ENCODE measurements around the gene CTSH.

CTSH gene

DNA sequence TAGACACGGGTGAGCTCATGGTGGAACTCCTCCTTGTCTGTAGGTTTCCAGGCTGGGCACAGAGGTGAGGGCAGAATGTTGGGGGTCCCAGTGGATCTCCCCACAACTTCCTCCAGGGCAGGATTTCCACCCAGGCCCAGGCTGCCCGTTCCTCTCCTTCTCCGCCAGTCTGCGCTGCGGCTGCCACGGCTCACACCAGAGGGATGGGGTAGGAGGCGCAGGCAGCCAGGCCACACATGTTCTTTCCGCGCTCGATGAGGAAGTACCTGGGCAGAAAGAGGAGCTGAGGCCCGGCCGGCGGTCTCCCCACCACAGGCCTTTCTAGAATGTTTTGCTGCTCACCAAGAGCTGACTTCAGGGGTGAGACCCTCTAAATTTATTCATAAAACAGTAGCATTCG is 22.9 kb downstream of the CTSH start:
- TF ChIP-seq, protein P1, sequence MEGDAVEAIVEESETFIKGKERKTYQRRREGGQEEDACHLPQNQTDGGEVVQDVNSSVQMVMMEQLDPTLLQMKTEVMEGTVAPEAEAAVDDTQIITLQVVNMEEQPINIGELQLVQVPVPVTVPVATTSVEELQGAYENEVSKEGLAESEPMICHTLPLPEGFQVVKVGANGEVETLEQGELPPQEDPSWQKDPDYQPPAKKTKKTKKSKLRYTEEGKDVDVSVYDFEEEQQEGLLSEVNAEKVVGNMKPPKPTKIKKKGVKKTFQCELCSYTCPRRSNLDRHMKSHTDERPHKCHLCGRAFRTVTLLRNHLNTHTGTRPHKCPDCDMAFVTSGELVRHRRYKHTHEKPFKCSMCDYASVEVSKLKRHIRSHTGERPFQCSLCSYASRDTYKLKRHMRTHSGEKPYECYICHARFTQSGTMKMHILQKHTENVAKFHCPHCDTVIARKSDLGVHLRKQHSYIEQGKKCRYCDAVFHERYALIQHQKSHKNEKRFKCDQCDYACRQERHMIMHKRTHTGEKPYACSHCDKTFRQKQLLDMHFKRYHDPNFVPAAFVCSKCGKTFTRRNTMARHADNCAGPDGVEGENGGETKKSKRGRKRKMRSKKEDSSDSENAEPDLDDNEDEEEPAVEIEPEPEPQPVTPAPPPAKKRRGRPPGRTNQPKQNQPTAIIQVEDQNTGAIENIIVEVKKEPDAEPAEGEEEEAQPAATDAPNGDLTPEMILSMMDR (IDR thresholded peaks at IDR 0.05; ENCODE audit: low read length, missing control alignments): no peak

DNA sequence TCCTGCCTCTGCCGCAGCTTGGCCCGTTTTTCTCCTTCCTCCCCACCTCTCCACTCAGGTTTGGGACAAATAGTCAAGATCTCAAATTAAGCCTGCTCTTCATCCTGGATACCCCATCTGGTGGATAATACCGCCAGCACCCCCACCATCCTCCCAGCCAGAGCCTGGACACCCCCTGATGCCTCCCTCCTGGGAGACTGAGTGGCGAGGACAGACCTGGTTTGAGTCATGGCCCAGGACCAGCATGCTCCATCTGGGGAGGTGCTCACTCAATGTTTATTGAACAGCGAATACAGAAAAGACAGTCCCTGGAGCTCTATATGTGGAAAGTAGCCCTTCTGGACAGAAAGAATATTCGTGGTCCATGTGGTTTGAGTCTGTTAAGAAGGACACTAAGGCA is 23.3 kb downstream of the CTSH start:
- TF ChIP-seq, protein P1 (IDR thresholded peaks at IDR 0.05; ENCODE audit: low read length, missing control alignments): no peak
- H3K4me3 ChIP-seq (replicated peaks; ENCODE audit: low read depth, low read length): no peak overlapping the region
- DNase-seq (ENCODE audit: low read depth): no peak

More for the DNA sequence above, 22.9 kb downstream of the CTSH start:
- no peak overlapping the region for H3K4me3 ChIP-seq (replicated peaks; ENCODE audit: low read depth, low read length)
- DNase-seq (ENCODE audit: low read depth): no peak

DNA sequence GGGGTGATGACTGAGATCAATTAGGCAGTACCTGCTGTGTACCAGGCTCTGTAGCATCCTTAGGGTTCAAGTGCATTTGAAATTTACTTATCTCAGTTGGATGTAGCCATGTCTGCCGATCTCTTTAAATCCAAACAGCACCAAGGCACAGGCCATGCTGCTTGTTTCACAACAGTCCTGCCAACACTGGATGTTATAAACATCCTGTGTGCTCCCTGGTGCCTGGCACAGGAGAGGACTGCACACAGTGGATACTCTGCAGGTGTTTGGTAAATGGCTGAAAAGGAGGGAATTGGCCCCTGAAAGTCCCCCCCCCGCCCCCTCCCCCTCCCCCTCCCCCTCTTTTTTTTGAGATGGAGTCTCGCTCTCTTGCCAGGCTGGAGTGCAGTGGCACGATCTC is 27.0 kb downstream of the CTSH start:
- DNase-seq (ENCODE audit: low read depth): no peak
- H3K4me3 ChIP-seq (replicated peaks; ENCODE audit: low read depth, low read length): no peak overlapping the region
- TF ChIP-seq, protein P1 (IDR thresholded peaks at IDR 0.05; ENCODE audit: low read length, missing control alignments): no peak

DNA sequence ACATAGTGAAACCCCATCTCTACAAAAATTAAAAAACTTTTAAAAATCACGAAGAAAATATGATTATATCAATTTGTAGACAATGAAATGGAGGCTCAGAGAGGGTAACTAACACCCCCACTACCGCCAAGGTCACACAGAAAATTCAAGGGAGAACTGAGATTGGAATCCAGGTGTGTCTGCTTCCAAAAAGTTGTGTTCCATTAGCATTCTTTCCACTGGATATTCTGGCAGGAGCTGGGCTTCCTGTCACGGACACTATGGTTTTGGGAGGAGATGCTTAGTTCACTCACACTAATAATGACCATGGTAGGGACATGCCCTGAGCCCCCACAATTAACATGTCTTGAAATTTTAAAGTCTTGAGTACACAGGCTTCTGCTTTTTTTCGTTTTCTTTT is 28.8 kb downstream of the CTSH start:
- DNase-seq (ENCODE audit: low read depth): no peak
- H3K4me3 ChIP-seq (replicated peaks; ENCODE audit: low read depth, low read length): no peak overlapping the region
- TF ChIP-seq, protein P1 (IDR thresholded peaks at IDR 0.05; ENCODE audit: low read length, missing control alignments): no peak

DNA sequence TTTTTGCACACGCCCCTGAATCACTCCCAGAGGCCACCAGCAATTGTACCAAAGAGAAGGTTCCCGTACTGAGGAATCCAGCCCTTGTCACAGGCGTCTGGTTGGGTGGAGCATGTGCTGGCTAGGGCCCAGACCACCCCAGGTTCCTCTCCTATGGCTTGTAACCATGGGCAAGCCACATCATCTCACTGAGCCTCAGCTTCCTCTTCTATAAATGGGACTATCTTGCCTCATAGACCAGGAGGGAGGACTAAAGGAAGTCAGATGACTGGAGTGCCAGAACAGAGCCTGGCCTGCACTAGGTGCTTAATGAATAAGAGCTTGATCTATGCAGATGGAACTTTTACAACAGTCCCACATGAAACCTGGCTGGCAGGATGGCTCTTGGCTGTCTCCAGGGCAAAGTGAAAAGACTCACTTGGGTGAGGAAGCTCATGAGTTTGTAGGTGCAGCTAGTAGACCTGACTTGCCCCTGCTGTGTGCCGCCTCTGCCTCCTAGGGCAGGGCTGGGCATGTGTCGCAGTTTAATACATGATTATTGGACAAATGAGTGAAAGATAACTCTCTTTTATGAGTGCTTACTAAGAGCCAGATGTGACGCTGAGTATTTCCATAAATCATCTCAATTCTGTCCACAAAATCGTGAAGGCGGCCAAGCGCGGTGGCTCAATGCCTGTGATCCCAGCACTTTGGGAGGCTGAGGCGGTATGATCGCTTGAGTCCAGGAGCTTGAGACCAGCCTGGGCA is 29.3 kb downstream of the CTSH start:
- H3K4me3 ChIP-seq (replicated peaks; ENCODE audit: low read depth, low read length): no peak overlapping the region
- DNase-seq (ENCODE audit: low read depth): peak; percentile 33
- TF ChIP-seq, protein P1 (IDR thresholded peaks at IDR 0.05; ENCODE audit: low read length, missing control alignments): no peak

DNA sequence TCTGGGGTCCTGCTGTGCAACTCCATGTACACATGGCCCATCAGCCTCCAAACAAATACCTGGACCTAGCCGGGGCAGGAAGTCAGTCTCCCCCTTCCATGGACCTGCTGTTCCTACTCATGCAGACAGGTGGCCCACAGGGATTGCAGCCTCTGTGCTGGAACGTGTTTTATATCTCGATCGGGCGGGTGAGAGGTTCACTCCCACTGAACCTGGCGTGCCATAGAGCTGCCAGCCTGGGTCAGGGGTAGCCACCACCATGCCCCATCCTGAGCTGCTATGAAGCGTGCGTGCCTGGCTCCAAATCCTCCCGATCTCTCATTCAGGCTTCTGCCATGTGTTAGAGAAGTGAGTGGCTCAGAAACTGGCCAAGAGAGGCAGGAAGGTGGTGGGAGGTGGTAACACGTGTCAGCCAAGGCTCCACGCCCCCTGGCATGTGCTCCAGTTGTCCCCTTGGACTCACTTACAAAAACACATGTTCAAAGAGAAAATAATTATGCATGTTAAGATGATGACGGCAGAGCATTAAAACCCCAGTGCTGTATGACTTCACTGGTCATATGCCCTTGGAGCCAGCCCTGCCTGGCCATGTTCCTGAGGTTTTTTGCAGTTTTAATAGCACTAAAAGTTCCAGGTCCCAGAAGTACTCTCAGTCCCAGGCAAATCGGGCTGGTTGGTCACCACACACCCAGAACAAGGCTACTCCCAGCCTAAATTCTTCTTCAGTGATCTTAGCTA is 30.6 kb downstream of the CTSH start:
- DNase-seq (ENCODE audit: low read depth): no peak
- TF ChIP-seq, protein P1 (IDR thresholded peaks at IDR 0.05; ENCODE audit: low read length, missing control alignments): peak; percentile 42

More for the DNA sequence above, 30.6 kb downstream of the CTSH start:
- H3K4me3 ChIP-seq (replicated peaks; ENCODE audit: low read depth, low read length): no peak overlapping the region
